ENCODE measurements around the gene MRPS17.

- no peak for TF ChIP-seq CTCF (IDR thresholded peaks at IDR 0.05)
- TF ChIP-seq EZH2 (IDR thresholded peaks at IDR 0.05; ENCODE audit: borderline replicate concordance, insufficient read depth, low read depth, low read length, poor library complexity, severe bottlenecking), result no peak
Observed at GRCh38 chr7:55975988-55976633, 24.4 kb downstream of the MRPS17 start.
